ENCODE results near the gene DERA.

The DERA gene

GRCh38 chr12:16074894-16075293, 163.8 kb downstream of the DERA start:
- DNase-seq (ENCODE audit: low read depth), result no peak

- no peak for DNase-seq (ENCODE audit: low read depth)
These were observed 164.8 kb downstream of the DERA start for GRCh38 chr12:16075887-16076286.

- DNase-seq (ENCODE audit: low read depth), result no peak
These were observed 165.4 kb downstream of the DERA start for GRCh38 chr12:16076557-16076956.

GRCh38 chr12:16076970-16077522, 165.9 kb downstream of the DERA start:
- DNase-seq (ENCODE audit: low read depth), result no peak

- no peak for DNase-seq (ENCODE audit: low read depth)
These were observed 175.3 kb downstream of the DERA start for GRCh38 chr12:16086462-16086861.

GRCh38 chr12:16086942-16087341, 175.8 kb downstream of the DERA start:
- DNase-seq (ENCODE audit: low read depth), result no peak

Data from fibroblast of the conjunctiva (primary cell).